Activated naive CD4-positive, alpha-beta T cell treated with anti-CD3 and anti-CD28 coated beads, Interleukin-2, amount 10 ng/mL, durations not matched to agents 5 hours and 36 hours (primary cell): ENCODE data around the gene KLK7. TPM values are rescaled to one million over a fixed set of nuclear protein-coding genes. Genes with fewer than 3 reads are reported as not detected.

Experiments
- total RNA-seq, 2 experiments: library from RNA; stranded (reverse); gene quantifications; one replicate each; pipeline ENCODE4 v1.2.3, GENCODE V29; 2021

Gene KLK7
- not detected for total RNA-seq

GRCh38 chr19:50983625-50984292, at the start of gene KLK7:
TSS of gene KLK7 (minus strand) at chr19:50983917. CDS start at chr19:50982399, 1,518 bp downstream.

GRCh38 chr19:51026554-51026831, 42.8 kb upstream of the KLK7 start, which contains the start of gene KLK11:
TSS of gene KLK11 (minus strand) at chr19:51026616. CDS start at chr19:51025631, 985 bp downstream.

GRCh38 chr19:51019544-51019925, 35.8 kb upstream of the KLK7 start, which contains the start of gene KLK10:
TSS of gene KLK10 (minus strand) at chr19:51019709. CDS start at chr19:51019130, 579 bp downstream.

GRCh38 chr19:51001515-51001914, 17.8 kb upstream of the KLK7 start, which contains the start of gene KLK8:
TSS of gene KLK8 (minus strand) at chr19:51001604. CDS start at chr19:51001167, 437 bp downstream.

GRCh38 chr19:50969413-50969760, 14.3 kb downstream of the KLK7 start, which contains the start of gene KLK6:
TSS of gene KLK6 (minus strand) at chr19:50969591. CDS start at chr19:50968104, 1,487 bp downstream.

GRCh38 chr19:50952910-50953309, 30.8 kb downstream of the KLK7 start, which contains the start of gene KLK5:
TSS of gene KLK5 (minus strand) at chr19:50953038. CDS start at chr19:50952657, 381 bp downstream.

Other genes with a start within 250 kb of the KLK7 start
- gene GPR32, start 213.5 kb downstream of the KLK7 start, total RNA-seq = not detected
- not detected for gene ACP4, start 193.5 kb downstream of the KLK7 start, total RNA-seq
- under 1 TPM; 0.79 to 0.86 TPM for gene KLK1, start 160.1 kb downstream of the KLK7 start, total RNA-seq
- not detected for gene KLK15, start 150.3 kb downstream of the KLK7 start, total RNA-seq
- not detected for gene KLK3, start 129.0 kb downstream of the KLK7 start, total RNA-seq
- not detected for gene KLK2, start 110.5 kb downstream of the KLK7 start, total RNA-seq
- gene KLK4, start 72.5 kb downstream of the KLK7 start, total RNA-seq = not detected
- not detected for gene KLK5, start 30.9 kb downstream of the KLK7 start, total RNA-seq
- gene KLK6, start 14.3 kb downstream of the KLK7 start, total RNA-seq = not detected
- gene KLK8, start 17.7 kb upstream of the KLK7 start, total RNA-seq = not detected
- gene KLK10, start 35.8 kb upstream of the KLK7 start, total RNA-seq = not detected
- gene KLK11, start 42.7 kb upstream of the KLK7 start, total RNA-seq = not detected
- gene KLK12, start 51.1 kb upstream of the KLK7 start, total RNA-seq = not detected
- gene KLK13, start 81.2 kb upstream of the KLK7 start, total RNA-seq = not detected
- under 1 TPM in 1 of 2 experiments, not detected in 1; 0.41 TPM for gene KLK14, start 99.0 kb upstream of the KLK7 start, total RNA-seq
- 10 to 100 TPM in 1 of 2 experiments, 1 to 10 TPM in 1; 9.9 to 10.6 TPM for gene CTU1, start 124.5 kb upstream of the KLK7 start, total RNA-seq
- gene SIGLEC9, start 141.0 kb upstream of the KLK7 start, total RNA-seq = 1 to 10 TPM; 1.2 TPM
- not detected for gene SIGLEC7, start 158.4 kb upstream of the KLK7 start, total RNA-seq
- gene CD33, start 241.2 kb upstream of the KLK7 start, total RNA-seq = 10 to 100 TPM; 15.8 to 16.0 TPM